Measurements from ENCODE around the gene CHRM3. TPM values are rescaled to one million over a fixed set of nuclear protein-coding genes. Genes with fewer than 3 reads are reported as not detected.

The CHRM3 gene
- total RNA-seq, 1 experiment from 2014 or later = 0.13 TPM

GRCh38 chr1:239426821-239427475 is 40.6 kb downstream of the CHRM3 start:
- TF ChIP-seq SIN3A (IDR thresholded peaks at IDR 0.05; ENCODE audit: borderline replicate concordance, insufficient read depth, low read depth, low read length) = no peak
- TF ChIP-seq TCF7L2 (IDR thresholded peaks at IDR 0.05; ENCODE audit: low read depth, low read length) = no peak
- no peak for TF ChIP-seq REST (IDR thresholded peaks at IDR 0.05; ENCODE audit: insufficient read depth in 1 of 2, low read depth in 2 of 2, low read length in 1 of 2)
- TF ChIP-seq CTCF (IDR thresholded peaks at IDR 0.05) = no peak
- TF ChIP-seq POLR2AphosphoS5 (IDR thresholded peaks at IDR 0.05; ENCODE audit: low read depth, low read length) = no peak
- no peak overlapping the region for H3K4me3 ChIP-seq (ENCODE audit: low read depth in 2 of 2, low read length in 2 of 2)
- no peaks in the 10 kb centered on the region for H3K4me1 ChIP-seq (ENCODE audit: control insufficient read depth, insufficient read depth, low read length)
- ChIA-PET POLR2A (no interaction called here), CTCF (no interaction called here)
- H3K9me3 ChIP-seq (ENCODE audit: control insufficient read depth, insufficient read depth, low read depth, low read length) = no peaks in the 10 kb centered on the region
- intact Hi-C loops (cut with micrococcal nuclease; ENCODE audit: unreplicated experiment) = no loop called here
- no TSS peak for BruUV-seq (replicated peaks)
- in situ Hi-C loops (cut with HindIII; ENCODE audit: low pct_unique_long_range_greater_than_20kb, low sequenced_read_pairs) = no loop called here
- no peaks in the 10 kb centered on the region for H3K36me3 ChIP-seq (ENCODE audit: control insufficient read depth, insufficient read depth, low read length)
- H3K27ac ChIP-seq (ENCODE audit: low read length) = no peak overlapping the region
- ATAC-seq = no peak
- DNase-seq (ENCODE audit: low read depth, low spot score) = no peak
- no peaks in the 10 kb centered on the region for H3K27me3 ChIP-seq (ENCODE audit: control insufficient read depth, insufficient read depth, low read length)

- in situ Hi-C loops (cut with HindIII; ENCODE audit: low pct_unique_long_range_greater_than_20kb, low sequenced_read_pairs) = no loop called here
- TF ChIP-seq TCF7L2 (IDR thresholded peaks at IDR 0.05; ENCODE audit: low read depth, low read length) = no peak
- TF ChIP-seq POLR2AphosphoS5 (IDR thresholded peaks at IDR 0.05; ENCODE audit: low read depth, low read length) = no peak
- no peak for TF ChIP-seq REST (IDR thresholded peaks at IDR 0.05; ENCODE audit: insufficient read depth in 1 of 2, low read depth in 2 of 2, low read length in 1 of 2)
- no peak for TF ChIP-seq SIN3A (IDR thresholded peaks at IDR 0.05; ENCODE audit: borderline replicate concordance, insufficient read depth, low read depth, low read length)
- no peak for TF ChIP-seq CTCF (IDR thresholded peaks at IDR 0.05)
- no peak overlapping the region for H3K4me3 ChIP-seq (ENCODE audit: low read depth in 2 of 2, low read length in 2 of 2)
- H3K27ac ChIP-seq (ENCODE audit: low read length) = no peak overlapping the region
- DNase-seq (ENCODE audit: low read depth, low spot score) = no peak
- POLR2A ChIA-PET = no interaction called here
- H3K36me3 ChIP-seq (ENCODE audit: control insufficient read depth, insufficient read depth, low read length) = no peaks in the 10 kb centered on the region
- ATAC-seq = no peak
- no peaks in the 10 kb centered on the region for H3K27me3 ChIP-seq (ENCODE audit: control insufficient read depth, insufficient read depth, low read length)
- BruUV-seq (replicated peaks) = no TSS peak
- CTCF ChIA-PET = no interaction called here
- intact Hi-C loops (cut with micrococcal nuclease; ENCODE audit: unreplicated experiment) = no loop called here
- H3K4me1 ChIP-seq (ENCODE audit: control insufficient read depth, insufficient read depth, low read length) = no peaks in the 10 kb centered on the region
- no peaks in the 10 kb centered on the region for H3K9me3 ChIP-seq (ENCODE audit: control insufficient read depth, insufficient read depth, low read depth, low read length)
These were observed 41.3 kb downstream of the CHRM3 start for GRCh38 chr1:239427712-239428111.
